ENCODE results near the gene CUX1. TPM values are rescaled to one million over a fixed set of nuclear protein-coding genes. Genes with fewer than 3 reads are reported as not detected.
A peak's percentile ranks its signal among the peaks of the same experiment; 100 is the strongest.

The CUX1 gene
- total and polyA plus RNA-seq, 9 donors = 42.2 to 151 (median 126) TPM

DNA sequence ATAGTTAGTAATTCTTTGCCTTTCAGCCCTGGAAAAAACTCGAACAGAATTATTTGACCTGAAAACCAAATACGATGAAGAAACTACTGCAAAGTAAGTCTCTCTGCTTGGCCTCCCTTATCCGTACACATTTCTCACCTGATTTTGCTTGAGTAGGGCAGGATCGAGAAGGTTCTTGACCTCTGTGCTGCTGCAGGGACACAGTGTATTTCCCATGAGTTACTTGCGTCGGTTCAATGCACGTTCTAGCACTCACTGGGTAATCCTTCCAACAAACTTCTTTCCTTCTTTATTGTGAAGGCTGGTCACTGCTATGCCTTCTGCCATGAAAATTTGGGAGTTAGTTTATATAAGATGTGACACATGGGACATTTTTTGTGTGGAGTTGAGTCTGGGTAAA lies 297.8 kb downstream of the CUX1 start:
- no peak for DNase-seq
- intact Hi-C loops (cut with DNase I) = loop anchor here in 1 of 4 donors (10.0 kb wide), 1 partner anchor 170 kb away; no protein-coding TSS in a partner anchor
- 90 to 95% (median 95%) methylated on average over 7 of the region's 7 CpGs for WGBS, 3 donors

DNA sequence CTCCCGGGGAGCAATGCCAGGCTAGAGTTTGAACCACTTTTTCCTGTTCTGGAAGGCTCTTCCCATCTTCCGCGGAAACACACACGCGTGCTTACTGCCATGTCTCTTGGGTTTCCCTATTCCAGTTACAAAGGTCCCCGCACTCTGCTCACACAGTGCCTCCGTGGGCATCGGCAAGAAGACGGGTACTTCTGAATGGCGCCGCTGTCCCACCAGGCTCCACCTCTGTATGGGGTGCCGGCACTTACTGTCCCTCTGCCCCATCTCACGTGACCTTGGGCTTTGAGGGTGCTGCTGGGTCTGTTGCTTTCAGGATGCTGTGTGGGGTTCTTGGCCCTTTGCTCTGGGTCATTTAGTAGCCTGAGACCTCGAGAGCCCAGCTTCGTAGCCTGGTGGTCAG lies 298.5 kb downstream of the CUX1 start:
- Histone ChIP-seq H3K36me3 (no peaks in the 10 kb centered on the region), H3K27me3 (no peaks in the 10 kb centered on the region), H3K27ac (no peak overlapping the region), H3K4me1 (ENCODE audit: insufficient read depth) (peaks cover 10% of the 10 kb centered on the region), H3K9me3 (no peaks in the 10 kb centered on the region), H3K4me3 (no peak overlapping the region)
- WGBS, 3 donors = 94 to 97% (median 96%) methylated on average over 15 of the region's 15 CpGs
- TF ChIP-seq, protein P1, sequence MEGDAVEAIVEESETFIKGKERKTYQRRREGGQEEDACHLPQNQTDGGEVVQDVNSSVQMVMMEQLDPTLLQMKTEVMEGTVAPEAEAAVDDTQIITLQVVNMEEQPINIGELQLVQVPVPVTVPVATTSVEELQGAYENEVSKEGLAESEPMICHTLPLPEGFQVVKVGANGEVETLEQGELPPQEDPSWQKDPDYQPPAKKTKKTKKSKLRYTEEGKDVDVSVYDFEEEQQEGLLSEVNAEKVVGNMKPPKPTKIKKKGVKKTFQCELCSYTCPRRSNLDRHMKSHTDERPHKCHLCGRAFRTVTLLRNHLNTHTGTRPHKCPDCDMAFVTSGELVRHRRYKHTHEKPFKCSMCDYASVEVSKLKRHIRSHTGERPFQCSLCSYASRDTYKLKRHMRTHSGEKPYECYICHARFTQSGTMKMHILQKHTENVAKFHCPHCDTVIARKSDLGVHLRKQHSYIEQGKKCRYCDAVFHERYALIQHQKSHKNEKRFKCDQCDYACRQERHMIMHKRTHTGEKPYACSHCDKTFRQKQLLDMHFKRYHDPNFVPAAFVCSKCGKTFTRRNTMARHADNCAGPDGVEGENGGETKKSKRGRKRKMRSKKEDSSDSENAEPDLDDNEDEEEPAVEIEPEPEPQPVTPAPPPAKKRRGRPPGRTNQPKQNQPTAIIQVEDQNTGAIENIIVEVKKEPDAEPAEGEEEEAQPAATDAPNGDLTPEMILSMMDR (IDR thresholded peaks at IDR 0.05) = no peak
- no peak for TF ChIP-seq EP300 (IDR thresholded peaks at IDR 0.05)
- TF ChIP-seq POLR2A (IDR thresholded peaks at IDR 0.05) = no peak
- intact Hi-C loops (cut with DNase I) = loop anchor here in 1 of 4 donors (10.0 kb wide), 1 partner anchor 171 kb away; no protein-coding TSS in a partner anchor
- DNase-seq = peak in 1 of 5 donors; percentile 28

More for the DNA sequence above, 297.8 kb downstream of the CUX1 start:
- Histone ChIP-seq H3K27ac (no peak overlapping the region), H3K4me3 (no peak overlapping the region), H3K36me3 (no peaks in the 10 kb centered on the region), H3K9me3 (no peaks in the 10 kb centered on the region), H3K27me3 (no peaks in the 10 kb centered on the region), H3K4me1 (ENCODE audit: insufficient read depth) (peaks cover 10% of the 10 kb centered on the region)
- TF ChIP-seq EP300 (IDR thresholded peaks at IDR 0.05) = no peak
- TF ChIP-seq, protein P1 (IDR thresholded peaks at IDR 0.05) = no peak
- TF ChIP-seq POLR2A (IDR thresholded peaks at IDR 0.05) = no peak

DNA sequence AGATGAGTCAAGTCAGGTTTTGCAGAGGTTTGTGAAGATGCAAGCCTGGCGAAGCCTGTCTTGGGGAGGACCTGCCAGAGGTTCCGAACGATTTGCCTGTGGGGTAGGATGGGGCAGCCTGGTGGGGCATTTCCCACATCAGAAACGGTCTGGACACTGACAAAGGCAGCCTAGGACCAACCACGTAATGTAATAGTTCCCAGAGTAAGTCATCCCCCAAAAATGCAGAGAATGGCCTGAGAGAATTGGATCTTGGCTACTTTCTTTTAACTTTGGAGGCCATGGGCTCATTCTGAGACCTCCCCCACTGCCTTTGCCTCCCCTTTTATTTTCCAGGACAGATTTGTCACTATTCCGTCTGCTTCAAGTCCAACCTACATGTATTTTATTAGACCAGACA lies 300.3 kb downstream of the CUX1 start:
- H3K4me1 ChIP-seq (ENCODE audit: insufficient read depth) = peaks cover 18% of the 10 kb centered on the region
- H3K4me3 ChIP-seq = no peak overlapping the region
- intact Hi-C loops (cut with DNase I) = loop anchor here in 1 of 4 donors (10.0 kb wide), 1 partner anchor 173 kb away; no protein-coding TSS in a partner anchor
- no peaks in the 10 kb centered on the region for H3K36me3 ChIP-seq
- no peaks in the 10 kb centered on the region for H3K27me3 ChIP-seq
- peak in 1 of 5 donors; percentile 17 for DNase-seq
- WGBS, 3 donors = 57 to 78% (median 57%) methylated on average over 6 of the region's 6 CpGs
- H3K9me3 ChIP-seq = no peaks in the 10 kb centered on the region
- TF ChIP-seq EP300 (IDR thresholded peaks at IDR 0.05) (no peak), POLR2A (IDR thresholded peaks at IDR 0.05) (no peak)
- TF ChIP-seq, protein P1 (IDR thresholded peaks at IDR 0.05) = no peak
- no peak overlapping the region for H3K27ac ChIP-seq

DNA sequence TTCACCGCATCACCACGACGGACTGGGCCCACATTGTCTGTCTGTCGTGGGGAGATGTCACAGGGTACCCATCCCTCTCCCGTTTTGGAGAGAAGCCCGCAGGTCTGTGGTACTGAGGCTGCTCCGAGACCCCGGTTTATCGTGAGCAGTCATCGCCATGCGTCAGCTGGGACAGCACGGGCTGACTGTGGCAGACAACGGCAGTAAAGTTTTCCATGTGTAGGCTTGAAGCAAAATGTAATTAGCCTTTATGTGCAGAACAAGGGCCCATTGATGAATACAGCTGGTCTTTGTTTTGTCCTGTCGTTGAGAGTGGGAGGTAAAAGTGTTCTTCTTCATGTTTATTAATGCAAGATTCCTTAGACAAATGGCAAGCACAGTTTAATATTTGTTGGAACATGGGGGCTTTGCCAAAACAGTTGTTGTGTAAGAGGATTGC lies 301.8 kb downstream of the CUX1 start:
- Histone ChIP-seq H3K9me3 (no peaks in the 10 kb centered on the region), H3K4me3 (no peak overlapping the region), H3K27me3 (no peaks in the 10 kb centered on the region), H3K36me3 (no peaks in the 10 kb centered on the region), H3K4me1 (ENCODE audit: insufficient read depth) (peaks cover 18% of the 10 kb centered on the region), H3K27ac (peak overlapping the region in 1 of 2 donors; percentile 58)
- TF ChIP-seq, protein P1 (IDR thresholded peaks at IDR 0.05) = no peak
- TF ChIP-seq POLR2A (IDR thresholded peaks at IDR 0.05) (no peak), EP300 (IDR thresholded peaks at IDR 0.05) (no peak)
- peak in 3 of 5 donors; percentile 21 to 44 (median 31) for DNase-seq
- 27 to 40% (median 34%) methylated on average over 14 of the region's 14 CpGs for WGBS, 3 donors
- intact Hi-C loops (cut with DNase I) = loop anchor here in 1 of 4 donors (10.0 kb wide), 1 partner anchor 174 kb away; no protein-coding TSS in a partner anchor

All from ovary (tissue), 9 donors.